SK-N-SH treated with all-trans-retinoic acid at 6 μM for 48 hours (cell line): ENCODE results near the gene RAB31.

Experiments used
- ATAC-seq: fragments of 200-7000 bp; cut with Tn5 transposase; 3 replicates; pipeline ENCODE4 v1.9.1; 2020; ENCODE audit warnings: mild to moderate bottlenecking, moderate library complexity
- ARNTL ChIP-seq: fragments of 450-650 bp; formaldehyde crosslinking; IDR thresholded peaks from 2 replicates; pipeline ENCODE4 v1.5.0; 2020; ENCODE audit warnings: low read depth, mild to moderate bottlenecking, moderate library complexity, borderline replicate concordance
- BACH2 ChIP-seq: fragments of 250-450 bp; sonication (Bioruptor Pico); IDR thresholded peaks from 2 replicates; pipeline ENCODE4 v1.9.0; 2021; ENCODE audit warnings: mild to moderate bottlenecking, borderline replicate concordance
- CREB5 ChIP-seq: fragments of 250-450 bp; sonication (Bioruptor Pico); IDR thresholded peaks from 2 replicates; pipeline ENCODE4 v1.5.1; 2020; ENCODE audit warnings: low read depth, mild to moderate bottlenecking, moderate library complexity
- CSDC2 ChIP-seq: fragments of 250-450 bp; sonication (Bioruptor Pico); IDR thresholded peaks from 2 replicates; pipeline ENCODE4 v1.5.0; 2020; ENCODE audit warnings: mild to moderate bottlenecking, moderate library complexity
- CSRNP3 ChIP-seq: fragments of 250-450 bp; sonication (Bioruptor Pico); IDR thresholded peaks from 2 replicates; pipeline ENCODE4 v1.5.1; 2021; ENCODE audit warnings: mild to moderate bottlenecking, moderate library complexity
- GLIS3 ChIP-seq: fragments of 250-450 bp; sonication (Bioruptor Pico); IDR thresholded peaks from 2 replicates; pipeline ENCODE4 v1.5.0; 2020; ENCODE audit warnings: mild to moderate bottlenecking, moderate library complexity
- ISL1 ChIP-seq: fragments of 250-450 bp; sonication (Bioruptor Pico); IDR thresholded peaks from 2 replicates; pipeline ENCODE4 v2.1.2; 2022; ENCODE audit warnings: mild to moderate bottlenecking, moderate library complexity
- OSR1 ChIP-seq: fragments of 250-450 bp; sonication (Bioruptor Pico); IDR thresholded peaks from 2 replicates; pipeline ENCODE4 v1.8.0; 2022; ENCODE audit warnings: moderate library complexity, mild to moderate bottlenecking, inconsistent platforms
- PATZ1 ChIP-seq: fragments of 250-450 bp; sonication (Bioruptor Pico); IDR thresholded peaks from 2 replicates; pipeline ENCODE4 v1.8.0; 2020; ENCODE audit warnings: mild to moderate bottlenecking, moderate library complexity, borderline replicate concordance
- POU6F1 ChIP-seq: fragments of 250-450 bp; sonication (Bioruptor Pico); IDR thresholded peaks from 2 replicates; pipeline ENCODE4 v1.8.0; 2021; ENCODE audit warnings: low read depth, mild to moderate bottlenecking, moderate library complexity, borderline replicate concordance
- RARB ChIP-seq: fragments of 250-450 bp; sonication (Bioruptor Pico); IDR thresholded peaks from 2 replicates; pipeline ENCODE4 v1.8.0; 2021; ENCODE audit warnings: mild to moderate bottlenecking, moderate library complexity
- SNAI2 ChIP-seq: fragments of 250-450 bp; sonication (Bioruptor Pico); IDR thresholded peaks from 2 replicates; pipeline ENCODE4 v1.5.0; 2020; ENCODE audit warnings: mild to moderate bottlenecking, moderate library complexity
- TOX ChIP-seq: fragments of 250-450 bp; sonication (Bioruptor Pico); IDR thresholded peaks from 2 replicates; pipeline ENCODE4 v1.8.0; 2021; ENCODE audit warnings: mild to moderate bottlenecking, moderate library complexity, borderline replicate concordance
- TSHZ2 ChIP-seq: fragments of 250-450 bp; sonication (Bioruptor Pico); IDR thresholded peaks from 2 replicates; pipeline ENCODE4 v1.5.0; 2020; ENCODE audit warnings: mild to moderate bottlenecking, moderate library complexity
- ZC3H10 ChIP-seq: fragments of 250-450 bp; sonication (Bioruptor Pico); IDR thresholded peaks from 2 replicates; pipeline ENCODE4 v1.5.1; 2021; ENCODE audit warnings: mild to moderate bottlenecking, moderate library complexity
- ZFP3 ChIP-seq: fragments of 250-450 bp; sonication (Bioruptor Pico); IDR thresholded peaks from 2 replicates; pipeline ENCODE4 v1.5.0; 2020; ENCODE audit warnings: mild to moderate bottlenecking, moderate library complexity
- ZFP30 ChIP-seq: fragments of 450-650 bp; formaldehyde crosslinking; IDR thresholded peaks from 2 replicates; pipeline ENCODE4 v1.5.0; 2022; ENCODE audit warnings: mild to moderate bottlenecking, moderate library complexity
- ZNF565 ChIP-seq: fragments of 450-650 bp; formaldehyde crosslinking; conservative IDR thresholded peaks from 2 replicates; pipeline ENCODE4 v1.5.0; 2020; ENCODE audit warnings: low read depth, mild to moderate bottlenecking, moderate library complexity
- ZNF70 ChIP-seq: fragments of 450-650 bp; formaldehyde crosslinking; IDR thresholded peaks from 2 replicates; pipeline ENCODE4 v1.5.0; 2020; ENCODE audit warnings: mild to moderate bottlenecking, moderate library complexity
- ZNF8 ChIP-seq: fragments of 450-650 bp; formaldehyde crosslinking; IDR thresholded peaks from 2 replicates; pipeline ENCODE4 v1.5.0; 2020; ENCODE audit warnings: mild to moderate bottlenecking, moderate library complexity

The RAB31 gene

GRCh38 chr18:9854801-9855676 is 146.9 kb downstream of the RAB31 start:
- ATAC-seq: no peak
- TF ChIP-seq ZC3H10 (CRISPR knock-in tag) (no peak), CSDC2 (no peak), ZFP30 (CRISPR knock-in tag) (no peak), SNAI2 (CRISPR knock-in tag) (no peak), PATZ1 (CRISPR knock-in tag) (no peak), RARB (CRISPR knock-in tag) (no peak), ARNTL (no peak), GLIS3 (CRISPR knock-in tag) (no peak), POU6F1 (CRISPR knock-in tag) (no peak), CREB5 (CRISPR knock-in tag) (no peak), OSR1 (CRISPR knock-in tag) (no peak), BACH2 (CRISPR knock-in tag) (no peak), ZFP3 (CRISPR knock-in tag) (no peak), ZNF8 (CRISPR knock-in tag) (no peak), CSRNP3 (CRISPR knock-in tag) (no peak), ZNF565 (CRISPR knock-in tag) (no peak), ZNF70 (no peak), TOX (CRISPR knock-in tag) (no peak), ISL1 (CRISPR knock-in tag) (no peak), TSHZ2 (CRISPR knock-in tag) (no peak)

- TF ChIP-seq TOX (CRISPR knock-in tag) (no peak), ZFP3 (CRISPR knock-in tag) (no peak), RARB (CRISPR knock-in tag) (no peak), TSHZ2 (CRISPR knock-in tag) (no peak), ZNF8 (CRISPR knock-in tag) (no peak), PATZ1 (CRISPR knock-in tag) (no peak), ZNF565 (CRISPR knock-in tag) (no peak)
- ATAC-seq: no peak
Observed at GRCh38 chr18:9855681-9856080, 147.6 kb downstream of the RAB31 start.
